ENCODE measurements around the gene SAMD11.
"Not testable (repeated sequence)": the region's sequence is repeated elsewhere in the genome, so short reads cannot be mapped to it uniquely, and the experiment has no call there.

The SAMD11 gene

DNA sequence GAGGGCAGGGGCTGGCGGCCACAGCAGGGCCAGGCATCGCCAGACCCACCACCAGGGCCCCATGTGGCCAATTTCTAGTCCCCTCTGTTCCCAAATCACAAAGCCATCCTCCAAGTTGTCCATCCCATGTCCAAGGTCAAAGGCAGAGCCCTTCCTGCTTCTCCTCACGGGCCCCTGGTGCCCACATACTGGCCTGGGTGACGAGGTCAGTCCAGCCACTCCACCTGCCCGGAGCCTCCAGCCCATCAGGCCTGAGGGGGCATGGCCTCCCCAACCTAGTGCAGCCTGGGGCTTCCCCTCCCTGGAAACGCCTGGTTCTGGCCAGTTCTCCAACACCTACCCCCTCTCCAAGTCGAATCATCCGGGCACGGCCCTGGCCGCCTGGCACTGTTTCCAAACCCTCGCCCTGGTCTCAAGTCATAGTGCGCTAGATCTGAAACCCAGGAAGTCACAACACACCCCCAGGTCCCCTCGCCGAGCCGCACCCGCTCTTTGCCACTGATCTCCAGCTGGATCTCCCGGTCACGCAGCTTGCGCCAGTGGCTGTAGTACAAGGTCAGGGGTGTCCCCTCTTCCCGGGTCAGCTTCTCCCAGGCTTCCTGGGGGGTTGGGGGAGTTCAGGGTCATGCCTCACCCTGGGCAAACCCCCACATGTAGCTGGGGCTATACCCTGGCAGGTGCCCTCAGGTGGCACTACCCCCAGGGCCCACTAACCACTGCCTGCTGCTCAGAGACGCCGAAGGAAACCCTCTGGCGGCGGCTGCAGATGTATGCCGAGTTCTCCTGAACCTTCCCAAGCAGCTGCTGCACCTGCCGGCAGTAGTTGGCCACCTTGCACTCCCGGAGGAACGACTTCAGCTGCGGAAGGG, 22.2 kb downstream of the SAMD11 start:
- Histone ChIP-seq H3K27ac (no peak overlapping the region), H3K36me3 (replicated peaks) (peaks cover 52% of the 10 kb centered on the region), H3K27me3 (replicated peaks) (peaks cover 4% of the 10 kb centered on the region), H3K4me3 (ENCODE audit: low read depth, low read length) (no peak overlapping the region)
- no peak for DNase-seq
- in situ Hi-C loops (cut with HindIII; ENCODE audit: low pct_ligation_motif_present, low sequenced_read_pairs), result no loop called here
- TF ChIP-seq, protein P1, sequence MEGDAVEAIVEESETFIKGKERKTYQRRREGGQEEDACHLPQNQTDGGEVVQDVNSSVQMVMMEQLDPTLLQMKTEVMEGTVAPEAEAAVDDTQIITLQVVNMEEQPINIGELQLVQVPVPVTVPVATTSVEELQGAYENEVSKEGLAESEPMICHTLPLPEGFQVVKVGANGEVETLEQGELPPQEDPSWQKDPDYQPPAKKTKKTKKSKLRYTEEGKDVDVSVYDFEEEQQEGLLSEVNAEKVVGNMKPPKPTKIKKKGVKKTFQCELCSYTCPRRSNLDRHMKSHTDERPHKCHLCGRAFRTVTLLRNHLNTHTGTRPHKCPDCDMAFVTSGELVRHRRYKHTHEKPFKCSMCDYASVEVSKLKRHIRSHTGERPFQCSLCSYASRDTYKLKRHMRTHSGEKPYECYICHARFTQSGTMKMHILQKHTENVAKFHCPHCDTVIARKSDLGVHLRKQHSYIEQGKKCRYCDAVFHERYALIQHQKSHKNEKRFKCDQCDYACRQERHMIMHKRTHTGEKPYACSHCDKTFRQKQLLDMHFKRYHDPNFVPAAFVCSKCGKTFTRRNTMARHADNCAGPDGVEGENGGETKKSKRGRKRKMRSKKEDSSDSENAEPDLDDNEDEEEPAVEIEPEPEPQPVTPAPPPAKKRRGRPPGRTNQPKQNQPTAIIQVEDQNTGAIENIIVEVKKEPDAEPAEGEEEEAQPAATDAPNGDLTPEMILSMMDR (IDR thresholded peaks at IDR 0.05; ENCODE audit: low read depth, low read length, missing control alignments), result no peak

DNA sequence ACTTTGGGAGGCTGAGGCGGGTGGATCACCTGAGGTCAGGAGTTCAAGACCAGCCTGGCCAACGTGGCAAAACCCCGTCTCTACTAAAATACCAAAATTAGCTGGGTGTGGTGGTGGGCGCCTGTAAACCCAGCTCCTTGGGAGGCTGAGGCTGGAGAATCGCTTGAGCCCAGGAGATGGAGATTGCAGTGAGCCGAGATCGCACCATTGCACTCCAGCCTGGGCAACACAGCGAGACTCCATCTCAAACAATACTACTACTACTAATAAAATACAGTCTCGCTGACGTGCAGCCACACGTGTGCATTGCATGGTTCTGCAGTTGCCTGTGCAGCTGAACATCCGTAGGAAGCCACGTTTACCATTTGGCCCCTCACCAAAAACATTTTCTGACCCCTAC, 23.1 kb downstream of the SAMD11 start:
- H3K27ac ChIP-seq; in situ Hi-C loops (cut with HindIII; ENCODE audit: low pct_ligation_motif_present, low sequenced_read_pairs); H3K27me3 ChIP-seq (replicated peaks); DNase-seq; H3K4me3 ChIP-seq (ENCODE audit: low read depth, low read length): not testable (repeated sequence)
- H3K36me3 ChIP-seq (replicated peaks), result peaks cover 58% of the 10 kb centered on the region

DNA sequence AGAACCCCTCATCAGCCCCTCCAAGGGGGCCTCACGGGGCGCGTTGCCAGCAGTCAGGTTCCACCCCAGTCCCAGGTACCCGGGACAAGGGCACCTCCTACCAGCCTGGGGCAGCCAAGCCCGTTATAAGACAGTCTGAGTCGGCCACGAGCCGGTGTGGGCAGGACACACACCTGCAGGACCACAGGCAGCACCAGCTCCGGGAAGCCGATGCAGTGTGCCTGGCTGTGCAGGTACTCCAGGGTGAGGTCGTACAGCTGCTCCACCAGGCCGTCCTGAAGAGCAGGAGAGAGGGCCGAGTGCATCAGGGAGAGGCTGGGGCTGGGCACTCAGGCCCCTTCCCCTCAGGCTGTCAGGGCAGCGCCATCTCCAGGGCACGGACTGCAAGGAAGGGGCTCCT, 24.2 kb downstream of the SAMD11 start:
- in situ Hi-C loops (cut with HindIII; ENCODE audit: low pct_ligation_motif_present, low sequenced_read_pairs), result no loop called here
- no peak overlapping the region for H3K4me3 ChIP-seq (ENCODE audit: low read depth, low read length)
- H3K36me3 ChIP-seq (replicated peaks), result peaks cover 70% of the 10 kb centered on the region
- TF ChIP-seq, protein P1 (IDR thresholded peaks at IDR 0.05; ENCODE audit: low read depth, low read length, missing control alignments), result peak; percentile 8
- no peak overlapping the region for H3K27ac ChIP-seq
- H3K27me3 ChIP-seq (replicated peaks), result no peaks in the 10 kb centered on the region
- no peak for DNase-seq

DNA sequence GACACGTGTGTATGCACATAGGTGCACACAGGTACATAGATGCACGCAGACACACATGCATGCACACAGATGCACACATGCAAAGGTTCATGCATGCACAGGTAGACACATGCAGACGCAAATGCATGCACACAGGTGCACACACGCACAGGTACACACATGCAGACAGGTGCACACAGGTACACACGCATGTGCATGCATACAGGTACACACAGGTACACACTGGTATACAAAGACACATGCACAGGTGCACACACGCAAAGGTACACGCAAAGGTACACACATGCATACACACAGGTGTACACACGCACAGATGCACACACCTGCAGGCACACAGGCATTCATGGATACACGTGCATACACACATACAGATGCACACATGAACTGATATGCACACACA, 26.5 kb downstream of the SAMD11 start:
- Histone ChIP-seq H3K27ac (no peak overlapping the region), H3K4me3 (ENCODE audit: low read depth, low read length) (no peak overlapping the region), H3K36me3 (replicated peaks) (peaks cover 86% of the 10 kb centered on the region), H3K27me3 (replicated peaks) (no peaks in the 10 kb centered on the region)
- in situ Hi-C loops (cut with HindIII; ENCODE audit: low pct_ligation_motif_present, low sequenced_read_pairs), result no loop called here
- TF ChIP-seq, protein P1 (IDR thresholded peaks at IDR 0.05; ENCODE audit: low read depth, low read length, missing control alignments), result no peak
- no peak for DNase-seq

DNA sequence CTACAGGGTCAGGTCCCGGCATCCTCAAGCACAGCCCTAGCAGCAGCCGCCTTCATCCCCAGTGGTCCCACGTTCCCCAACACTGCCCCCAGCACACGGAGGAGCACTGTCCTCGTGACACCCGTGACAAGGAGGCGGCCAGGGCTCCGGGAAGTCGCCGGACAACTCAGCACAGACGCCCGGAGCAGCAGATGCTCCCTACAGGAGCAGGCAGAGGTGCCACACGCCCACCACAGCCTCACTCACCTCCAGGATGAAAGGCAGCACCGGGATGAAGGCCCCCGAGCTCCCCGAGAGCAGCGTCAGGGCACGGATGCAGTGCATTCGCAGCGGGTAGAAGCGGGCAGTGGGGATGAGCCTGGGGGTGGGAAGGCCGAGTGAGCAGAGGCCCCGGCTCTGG, 27.2 kb downstream of the SAMD11 start:
- no peak overlapping the region for H3K4me3 ChIP-seq (ENCODE audit: low read depth, low read length)
- in situ Hi-C loops (cut with HindIII; ENCODE audit: low pct_ligation_motif_present, low sequenced_read_pairs), result no loop called here

DNA sequence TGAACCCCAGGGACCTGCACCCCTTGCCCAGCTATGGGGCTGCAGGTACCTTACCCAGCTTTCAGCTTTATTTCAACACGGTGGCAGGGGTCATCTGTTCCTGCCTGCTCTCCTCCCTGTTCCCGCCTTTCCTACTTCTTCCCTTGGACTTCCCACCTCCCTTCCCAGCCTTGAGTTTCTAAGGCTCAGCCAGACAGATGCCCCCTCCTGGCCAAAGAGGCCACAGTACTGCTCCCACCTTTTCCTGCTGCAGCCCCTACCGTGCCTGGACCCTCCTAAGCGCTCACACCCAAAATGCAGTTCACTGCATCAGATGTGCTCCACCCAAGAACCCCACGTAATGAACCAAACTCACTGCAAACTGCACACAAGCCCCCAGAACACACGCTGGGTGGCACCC, 27.6 kb downstream of the SAMD11 start:
- DNase-seq, result no peak
- no peaks in the 10 kb centered on the region for H3K27me3 ChIP-seq (replicated peaks)
- H3K27ac ChIP-seq, result no peak overlapping the region
- no peak overlapping the region for H3K4me3 ChIP-seq (ENCODE audit: low read depth, low read length)
- in situ Hi-C loops (cut with HindIII; ENCODE audit: low pct_ligation_motif_present, low sequenced_read_pairs), result no loop called here
- peaks cover 86% of the 10 kb centered on the region for H3K36me3 ChIP-seq (replicated peaks)
- TF ChIP-seq, protein P1 (IDR thresholded peaks at IDR 0.05; ENCODE audit: low read depth, low read length, missing control alignments), result peak; percentile 77

More for the DNA sequence above, 27.2 kb downstream of the SAMD11 start:
- no peak for DNase-seq
- Histone ChIP-seq H3K27me3 (replicated peaks) (no peaks in the 10 kb centered on the region), H3K36me3 (replicated peaks) (peaks cover 86% of the 10 kb centered on the region), H3K27ac (no peak overlapping the region)
- TF ChIP-seq, protein P1 (IDR thresholded peaks at IDR 0.05; ENCODE audit: low read depth, low read length, missing control alignments), result no peak
